Right ventricle myocardium superior (tissue), 1 donor: ENCODE results near the gene ATG16L1. TPM values are rescaled to one million over a fixed set of nuclear protein-coding genes. Genes with fewer than 3 reads are reported as not detected.

Experiments used
- ATAC-seq: fragments of 200-7000 bp; cut with Tn5 transposase; one replicate; pipeline ENCODE4 v1.9.1; 2020; ENCODE audit warnings: mild to moderate bottlenecking; ENCODE audit not compliant: poor library complexity
- DNase-seq: peaks from one replicate; pipeline ENCODE4 v3.0.0-alpha.2; 2020
- intact Hi-C: fragments of 100-400 bp; cut with DNase I; formaldehyde crosslinking; loops from one replicate; pipeline ENCODE4 v1.11.2; 2022
- total RNA-seq: library from RNA; stranded (reverse); fragmentation: NEBNext Ultra II Directional; extraction: Animal tissue kit (Norgen Biotek cat#: 25700); gene quantifications from one replicate; pipeline ENCODE4 v1.2.1, GENCODE V29; 2021
- donor health status: DM: no; HTN: yes; CAD: no; lungs with severe emphysema.

Gene ATG16L1
- total RNA-seq, 1 donor from 2014 or later = 17.9 TPM

GRCh38 chr2:233225230-233226068 is 26.0 kb upstream of the ATG16L1 start:
- intact Hi-C loops = no loop called here
- DNase-seq = no peak
- ATAC-seq = no peak

- DNase-seq (no peak), ATAC-seq (no peak)
- intact Hi-C loops = no loop called here
Observed at GRCh38 chr2:233226511-233227031, 24.9 kb upstream of the ATG16L1 start.

- intact Hi-C loops = no loop called here
- DNase-seq (no peak), ATAC-seq (no peak)
Observed at GRCh38 chr2:233227346-233227978, 24.0 kb upstream of the ATG16L1 start.

- no peak for ATAC-seq
- no peak for DNase-seq
- intact Hi-C loops = no loop called here
Observed at GRCh38 chr2:233228376-233228775, 23.1 kb upstream of the ATG16L1 start.

- intact Hi-C loops = no loop called here
Observed at GRCh38 chr2:233233618-233234230, 17.7 kb upstream of the ATG16L1 start.

GRCh38 chr2:233234264-233234663 is 17.2 kb upstream of the ATG16L1 start:
- DNase-seq (no peak), ATAC-seq (no peak)

More at GRCh38 chr2:233233618-233234230, 17.7 kb upstream of the ATG16L1 start:
- DNase-seq (no peak), ATAC-seq (no peak)

GRCh38 chr2:233234996-233235395 is 16.5 kb upstream of the ATG16L1 start:
- ATAC-seq = no peak
- intact Hi-C loops = no loop called here
- no peak for DNase-seq

More at GRCh38 chr2:233234264-233234663, 17.2 kb upstream of the ATG16L1 start:
- intact Hi-C loops = no loop called here

GRCh38 chr2:233235977-233236376 is 15.5 kb upstream of the ATG16L1 start:
- no peak for ATAC-seq
- DNase-seq = no peak
- intact Hi-C loops = no loop called here

- intact Hi-C loops = no loop called here
- no peak for DNase-seq
Observed at GRCh38 chr2:233236820-233237589, 14.5 kb upstream of the ATG16L1 start.

GRCh38 chr2:233240897-233241296 is 10.6 kb upstream of the ATG16L1 start:
- ATAC-seq (no peak), DNase-seq (no peak)
- intact Hi-C loops = no loop called here

More at GRCh38 chr2:233236820-233237589, 14.5 kb upstream of the ATG16L1 start:
- ATAC-seq = no peak

- peak; percentile 33 for ATAC-seq
- DNase-seq = no peak
- intact Hi-C loops = no loop called here
Observed at GRCh38 chr2:233241803-233242202, 9.7 kb upstream of the ATG16L1 start.

- no peak for DNase-seq
- intact Hi-C loops = no loop called here
- peak; percentile 88 for ATAC-seq
Observed at GRCh38 chr2:233242231-233242927, 9.1 kb upstream of the ATG16L1 start.

- DNase-seq (no peak), ATAC-seq (no peak)
- intact Hi-C loops = no loop called here
Observed at GRCh38 chr2:233243348-233243747, 8.1 kb upstream of the ATG16L1 start.

GRCh38 chr2:233244818-233245217 is 6.7 kb upstream of the ATG16L1 start:
- DNase-seq = no peak
- ATAC-seq = no peak
- intact Hi-C loops = no loop called here

- ATAC-seq = no peak
- intact Hi-C loops = no loop called here
Observed at GRCh38 chr2:233245406-233245805, 6.1 kb upstream of the ATG16L1 start.

GRCh38 chr2:233247116-233247515 is 4.4 kb upstream of the ATG16L1 start:
- no peak for DNase-seq
- ATAC-seq = no peak
- intact Hi-C loops = no loop called here

More at GRCh38 chr2:233245406-233245805, 6.1 kb upstream of the ATG16L1 start:
- DNase-seq = no peak

GRCh38 chr2:233247744-233248143 is 3.7 kb upstream of the ATG16L1 start:
- ATAC-seq (no peak), DNase-seq (no peak)
- intact Hi-C loops = no loop called here

GRCh38 chr2:233248999-233249398 is 2.5 kb upstream of the ATG16L1 start:
- DNase-seq (no peak), ATAC-seq (no peak)
- intact Hi-C loops = no loop called here
